Epithelial cell of proximal tubule (primary cell): ENCODE results near the gene HHIPL1. TPM values are rescaled to one million over a fixed set of nuclear protein-coding genes. Genes with fewer than 3 reads are reported as not detected.
"Not testable (repeated sequence)": the region's sequence is repeated elsewhere in the genome, so short reads cannot be mapped to it uniquely, and the experiment has no call there.

ENCODE experiments used
- DNase-seq: peaks from one replicate; pipeline ENCODE4 v3.0.0-alpha.2; 2011; ENCODE audit warnings: low read depth
- H3K4me3 ChIP-seq: 2 replicates; pipeline ENCODE4 v1.5.1; 2011; ENCODE audit warnings: low read depth, mild to moderate bottlenecking, low read length
- total RNA-seq: library from RNA; depleted of rRNA; stranded (reverse); fragments of >200 nt; gene quantifications from 2 replicates; pipeline ENCODE4 v1.2.3, GENCODE V29; 2015
- TF ChIP-seq, protein P1 (sequence below): conservative IDR thresholded peaks from 2 replicates; pipeline ENCODE4 v1.5.1; 2012; ENCODE audit warnings: low read depth, mild to moderate bottlenecking, low read length

HHIPL1 gene
- total RNA-seq, 1 donor from 2014 or later = 4.9 TPM

DNA sequence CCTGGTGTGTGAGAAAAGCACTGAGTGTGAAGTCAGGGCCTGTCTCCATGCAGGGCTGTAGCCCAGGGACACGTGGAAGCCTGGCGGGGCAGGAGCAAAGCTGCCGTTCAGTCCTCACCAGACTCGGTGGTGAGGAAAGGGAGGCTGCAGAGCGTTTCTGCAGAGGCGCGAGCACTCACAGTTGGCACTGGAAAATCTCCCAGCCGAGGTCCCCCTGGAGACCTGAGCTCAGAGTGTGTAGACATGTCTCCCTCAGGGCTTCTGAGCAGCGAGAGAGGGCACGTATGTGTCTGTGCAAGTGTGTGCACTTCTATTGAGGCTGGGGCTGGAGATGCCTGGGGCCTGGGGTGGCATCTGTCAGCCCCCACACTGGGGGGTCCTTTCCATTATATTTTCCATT is 11.0 kb upstream of the HHIPL1 start:
- DNase-seq = no peak
- no peak overlapping the region for H3K4me3 ChIP-seq
- TF ChIP-seq, protein P1, sequence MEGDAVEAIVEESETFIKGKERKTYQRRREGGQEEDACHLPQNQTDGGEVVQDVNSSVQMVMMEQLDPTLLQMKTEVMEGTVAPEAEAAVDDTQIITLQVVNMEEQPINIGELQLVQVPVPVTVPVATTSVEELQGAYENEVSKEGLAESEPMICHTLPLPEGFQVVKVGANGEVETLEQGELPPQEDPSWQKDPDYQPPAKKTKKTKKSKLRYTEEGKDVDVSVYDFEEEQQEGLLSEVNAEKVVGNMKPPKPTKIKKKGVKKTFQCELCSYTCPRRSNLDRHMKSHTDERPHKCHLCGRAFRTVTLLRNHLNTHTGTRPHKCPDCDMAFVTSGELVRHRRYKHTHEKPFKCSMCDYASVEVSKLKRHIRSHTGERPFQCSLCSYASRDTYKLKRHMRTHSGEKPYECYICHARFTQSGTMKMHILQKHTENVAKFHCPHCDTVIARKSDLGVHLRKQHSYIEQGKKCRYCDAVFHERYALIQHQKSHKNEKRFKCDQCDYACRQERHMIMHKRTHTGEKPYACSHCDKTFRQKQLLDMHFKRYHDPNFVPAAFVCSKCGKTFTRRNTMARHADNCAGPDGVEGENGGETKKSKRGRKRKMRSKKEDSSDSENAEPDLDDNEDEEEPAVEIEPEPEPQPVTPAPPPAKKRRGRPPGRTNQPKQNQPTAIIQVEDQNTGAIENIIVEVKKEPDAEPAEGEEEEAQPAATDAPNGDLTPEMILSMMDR = no peak

DNA sequence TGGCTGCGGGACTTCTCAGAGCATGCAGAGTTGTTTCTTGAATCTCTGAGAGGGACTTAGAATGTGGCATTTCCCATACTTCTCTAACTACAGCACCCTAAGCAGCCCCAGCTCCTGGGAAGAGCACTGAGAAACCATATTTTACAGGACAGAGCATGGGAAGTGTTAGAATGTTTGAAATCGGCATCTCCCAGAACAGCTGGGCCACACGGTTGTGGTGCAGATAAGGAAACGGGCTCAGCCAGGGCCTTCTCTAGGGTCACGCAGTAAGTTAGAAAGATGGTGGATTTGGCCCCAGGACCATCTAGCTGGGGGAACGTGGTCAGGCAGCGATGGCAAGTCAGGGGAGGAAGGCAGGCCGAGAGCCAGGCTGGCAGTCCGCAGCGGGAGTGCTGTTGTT is 10.5 kb upstream of the HHIPL1 start:
- TF ChIP-seq, protein P1 = no peak
- no peak overlapping the region for H3K4me3 ChIP-seq
- no peak for DNase-seq

DNA sequence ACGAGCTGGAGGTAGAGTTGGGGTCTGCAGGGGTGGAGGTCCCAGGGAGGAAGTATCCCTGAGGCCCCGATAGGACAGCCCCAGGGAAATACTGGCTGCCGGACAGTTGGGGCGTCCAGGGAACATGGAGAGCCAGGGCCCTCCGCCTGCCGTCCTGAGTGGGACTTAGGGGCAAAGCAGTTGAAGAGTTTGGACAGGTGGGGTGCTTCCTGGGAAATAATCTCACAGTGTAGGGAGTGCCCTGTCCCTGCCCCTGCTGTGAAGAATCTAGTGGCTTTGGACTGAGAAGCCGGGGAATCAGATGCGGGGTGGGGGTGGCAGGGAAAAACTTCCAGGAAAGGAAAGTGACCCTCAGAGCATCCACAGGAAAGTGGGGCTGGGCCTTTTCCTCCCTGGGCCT is 9.8 kb upstream of the HHIPL1 start:
- DNase-seq = no peak
- H3K4me3 ChIP-seq = no peak overlapping the region
- TF ChIP-seq, protein P1 = no peak

DNA sequence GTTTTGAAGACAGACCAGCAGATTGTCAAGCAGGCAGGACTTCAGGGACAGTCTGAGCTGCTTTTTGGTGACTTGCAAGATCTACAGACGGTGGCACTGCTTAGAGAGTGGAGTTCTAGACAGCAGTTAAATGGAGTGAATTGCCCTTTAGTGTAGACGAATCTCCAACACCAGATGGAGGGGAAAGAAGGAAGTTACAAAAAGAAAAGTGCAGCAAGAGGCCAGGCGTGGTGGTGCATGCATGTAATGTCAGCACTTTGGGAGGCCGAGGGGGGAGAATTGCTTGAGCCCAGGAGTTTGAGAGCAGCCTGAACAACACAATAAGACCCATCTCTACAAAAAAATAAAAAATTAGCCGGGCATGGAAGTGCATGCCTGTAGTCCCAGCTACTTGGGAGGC is 8.4 kb upstream of the HHIPL1 start:
- no peak overlapping the region for H3K4me3 ChIP-seq
- TF ChIP-seq, protein P1 = no peak
- no peak for DNase-seq

DNA sequence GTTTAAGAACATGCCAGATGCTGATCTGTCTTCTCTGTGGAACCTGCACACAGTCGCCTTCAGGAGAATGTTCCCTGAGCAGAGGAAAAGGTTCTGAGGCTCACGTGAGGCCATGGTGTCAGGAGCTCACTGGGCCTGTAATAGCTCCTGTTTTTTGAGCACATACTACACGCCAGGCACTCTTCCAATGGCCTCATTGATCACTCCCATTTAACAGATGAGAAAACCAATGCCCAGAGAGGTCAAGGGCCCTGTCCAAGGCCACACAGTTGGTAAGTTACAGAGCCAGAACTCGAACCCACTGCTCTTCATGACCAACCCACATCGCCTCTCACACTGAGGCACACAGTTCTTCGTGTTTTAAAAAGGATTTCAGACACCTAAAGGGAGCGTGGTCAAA is 7.3 kb upstream of the HHIPL1 start:
- H3K4me3 ChIP-seq = no peak overlapping the region
- no peak for DNase-seq
- TF ChIP-seq, protein P1 = no peak

DNA sequence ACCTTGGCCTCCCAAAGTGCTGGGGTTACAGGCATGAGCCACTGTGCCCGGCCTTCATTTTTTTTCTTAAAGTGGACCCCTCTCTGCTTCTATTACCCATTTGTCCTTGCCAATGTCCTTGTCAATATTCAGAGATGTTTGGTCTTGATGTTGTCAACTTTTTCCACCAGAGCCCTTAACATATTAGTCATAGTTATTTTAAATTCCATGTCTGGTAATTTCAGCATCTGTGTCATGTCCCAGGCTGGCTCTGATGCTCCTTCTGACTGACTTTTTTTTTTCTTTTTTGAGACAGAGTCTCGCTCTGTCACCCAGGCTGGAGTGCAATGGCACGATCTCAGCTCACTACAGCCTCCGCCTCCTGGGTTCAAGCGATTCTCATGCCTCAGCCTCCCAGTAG is 2.2 kb upstream of the HHIPL1 start:
- not testable (repeated sequence) for H3K4me3 ChIP-seq, DNase-seq

- no peak for DNase-seq
- H3K4me3 ChIP-seq = no peak overlapping the region
- TF ChIP-seq, protein P1 = no peak
These were observed 1.6 kb upstream of the HHIPL1 start for GRCh38 chr14:99643343-99643742.
